ENCODE results near the gene GAS2. TPM values are rescaled to one million over a fixed set of nuclear protein-coding genes. Genes with fewer than 3 reads are reported as not detected.

The GAS2 gene
- polyA plus RNA-seq, 1 donor: 5.8 TPM

GRCh38 chr11:22690871-22691270 is 24.5 kb downstream of the GAS2 start:
- Histone ChIP-seq H3K36me3 (ENCODE audit: control insufficient read depth, insufficient read depth, low read length) (no peaks in the 10 kb centered on the region), H3K27ac (ENCODE audit: low read length) (no peak overlapping the region), H3K9me3 (ENCODE audit: control insufficient read depth, low read depth, low read length) (no peaks in the 10 kb centered on the region), H3K4me3 (ENCODE audit: low read length) (no peak overlapping the region), H3K27me3 (ENCODE audit: control insufficient read depth, insufficient read depth, low read length) (no peaks in the 10 kb centered on the region), H3K4me1 (ENCODE audit: control insufficient read depth, insufficient read depth, low read length) (peaks cover 8% of the 10 kb centered on the region)
- no peak for DNase-seq
- WGBS (ENCODE audit: insufficient coverage, low lambda C conversion rate): 90% methylated on average over 2 of the region's 4 CpGs

GRCh38 chr11:22699388-22699787 is 33.0 kb downstream of the GAS2 start:
- H3K9me3 ChIP-seq (ENCODE audit: control insufficient read depth, low read depth, low read length): no peaks in the 10 kb centered on the region
- WGBS (ENCODE audit: insufficient coverage, low lambda C conversion rate): no CpG with 5 or more reads among the region's 1 CpG
- H3K4me1 ChIP-seq (ENCODE audit: control insufficient read depth, insufficient read depth, low read length): peaks cover 23% of the 10 kb centered on the region
- H3K4me3 ChIP-seq (ENCODE audit: low read length): no peak overlapping the region
- no peaks in the 10 kb centered on the region for H3K27me3 ChIP-seq (ENCODE audit: control insufficient read depth, insufficient read depth, low read length)
- no peak overlapping the region for H3K27ac ChIP-seq (ENCODE audit: low read length)
- no peak for DNase-seq
- H3K36me3 ChIP-seq (ENCODE audit: control insufficient read depth, insufficient read depth, low read length): no peaks in the 10 kb centered on the region

DNA sequence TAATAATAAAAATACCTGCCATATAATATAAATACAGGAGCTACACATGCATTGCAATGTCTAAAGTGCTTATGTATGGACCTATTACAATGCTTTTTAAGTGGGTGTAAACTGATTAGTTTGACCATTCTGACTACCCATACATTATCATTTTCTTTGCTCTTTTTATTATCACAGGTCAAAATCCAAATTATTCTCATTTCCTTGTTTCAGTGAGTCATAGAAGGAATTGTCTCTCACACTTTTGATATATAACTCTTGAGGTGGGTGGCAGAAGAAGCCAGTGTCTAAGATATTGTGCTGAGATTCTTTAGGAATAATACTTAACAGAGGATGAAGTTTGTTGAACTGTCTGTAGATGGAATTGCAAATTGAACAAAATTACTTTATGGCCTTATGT is 35.6 kb downstream of the GAS2 start:
- DNase-seq: peak; percentile 45 to 79
- Histone ChIP-seq H3K27ac (ENCODE audit: low read length) (peak overlapping the region; percentile 88), H3K36me3 (ENCODE audit: control insufficient read depth, insufficient read depth, low read length) (no peaks in the 10 kb centered on the region), H3K4me1 (ENCODE audit: control insufficient read depth, insufficient read depth, low read length) (peaks cover 23% of the 10 kb centered on the region), H3K27me3 (ENCODE audit: control insufficient read depth, insufficient read depth, low read length) (no peaks in the 10 kb centered on the region), H3K4me3 (ENCODE audit: low read length) (no peak overlapping the region), H3K9me3 (ENCODE audit: control insufficient read depth, low read depth, low read length) (no peaks in the 10 kb centered on the region)

DNA sequence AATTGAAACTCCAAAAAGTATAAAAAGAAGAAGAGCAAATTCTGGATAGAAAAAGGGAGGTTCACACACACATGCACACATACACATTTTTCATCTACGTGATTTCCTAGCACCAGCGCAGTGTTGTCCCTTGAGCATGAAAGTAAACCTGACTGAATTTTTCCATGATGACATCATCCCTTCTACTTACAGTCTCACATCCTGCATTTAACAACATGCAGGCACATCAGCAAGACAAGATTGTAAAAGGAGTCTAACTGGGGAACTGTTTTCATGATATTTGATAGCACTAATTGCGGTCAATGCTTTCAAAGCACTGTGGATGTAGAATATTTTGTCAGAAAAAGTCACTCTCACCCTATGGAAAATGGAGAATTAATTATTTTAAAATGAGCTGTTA is 36.6 kb downstream of the GAS2 start:
- H3K9me3 ChIP-seq (ENCODE audit: control insufficient read depth, low read depth, low read length): no peaks in the 10 kb centered on the region
- H3K27me3 ChIP-seq (ENCODE audit: control insufficient read depth, insufficient read depth, low read length): no peaks in the 10 kb centered on the region
- H3K27ac ChIP-seq (ENCODE audit: low read length): peak overlapping the region; percentile 88
- H3K36me3 ChIP-seq (ENCODE audit: control insufficient read depth, insufficient read depth, low read length): no peaks in the 10 kb centered on the region
- H3K4me1 ChIP-seq (ENCODE audit: control insufficient read depth, insufficient read depth, low read length): peaks cover 23% of the 10 kb centered on the region
- H3K4me3 ChIP-seq (ENCODE audit: low read length): no peak overlapping the region
- WGBS (ENCODE audit: insufficient coverage, low lambda C conversion rate): no CpG with 5 or more reads among the region's 3 CpGs
- peak; percentile 87 to 92 for DNase-seq

DNA sequence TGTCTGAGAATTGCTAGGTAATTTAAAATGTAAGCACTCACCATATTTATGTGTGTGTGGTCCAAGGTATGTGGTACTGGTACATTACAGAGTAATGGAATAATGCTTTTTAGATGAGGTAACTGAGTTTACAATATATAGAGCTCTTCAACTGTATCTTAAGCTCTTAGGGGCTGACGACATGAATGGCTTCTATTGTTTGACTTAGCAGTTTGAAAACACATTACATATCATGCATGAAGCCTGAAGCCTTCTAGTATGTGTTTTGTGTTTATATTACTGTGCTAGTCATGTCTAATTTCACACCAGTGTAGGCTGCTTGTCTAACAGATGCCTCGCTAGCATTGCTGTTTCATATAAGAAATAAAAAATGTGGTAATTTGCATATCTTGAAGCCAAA is 37.2 kb downstream of the GAS2 start:
- H3K27ac ChIP-seq (ENCODE audit: low read length): peak overlapping the region; percentile 88
- peak; percentile 30 to 58 for DNase-seq
- WGBS (ENCODE audit: insufficient coverage, low lambda C conversion rate): no CpG with 5 or more reads among the region's 2 CpGs
- no peaks in the 10 kb centered on the region for H3K36me3 ChIP-seq (ENCODE audit: control insufficient read depth, insufficient read depth, low read length)
- H3K4me1 ChIP-seq (ENCODE audit: control insufficient read depth, insufficient read depth, low read length): peaks cover 23% of the 10 kb centered on the region
- H3K27me3 ChIP-seq (ENCODE audit: control insufficient read depth, insufficient read depth, low read length): no peaks in the 10 kb centered on the region
- no peak overlapping the region for H3K4me3 ChIP-seq (ENCODE audit: low read length)
- H3K9me3 ChIP-seq (ENCODE audit: control insufficient read depth, low read depth, low read length): no peaks in the 10 kb centered on the region

DNA sequence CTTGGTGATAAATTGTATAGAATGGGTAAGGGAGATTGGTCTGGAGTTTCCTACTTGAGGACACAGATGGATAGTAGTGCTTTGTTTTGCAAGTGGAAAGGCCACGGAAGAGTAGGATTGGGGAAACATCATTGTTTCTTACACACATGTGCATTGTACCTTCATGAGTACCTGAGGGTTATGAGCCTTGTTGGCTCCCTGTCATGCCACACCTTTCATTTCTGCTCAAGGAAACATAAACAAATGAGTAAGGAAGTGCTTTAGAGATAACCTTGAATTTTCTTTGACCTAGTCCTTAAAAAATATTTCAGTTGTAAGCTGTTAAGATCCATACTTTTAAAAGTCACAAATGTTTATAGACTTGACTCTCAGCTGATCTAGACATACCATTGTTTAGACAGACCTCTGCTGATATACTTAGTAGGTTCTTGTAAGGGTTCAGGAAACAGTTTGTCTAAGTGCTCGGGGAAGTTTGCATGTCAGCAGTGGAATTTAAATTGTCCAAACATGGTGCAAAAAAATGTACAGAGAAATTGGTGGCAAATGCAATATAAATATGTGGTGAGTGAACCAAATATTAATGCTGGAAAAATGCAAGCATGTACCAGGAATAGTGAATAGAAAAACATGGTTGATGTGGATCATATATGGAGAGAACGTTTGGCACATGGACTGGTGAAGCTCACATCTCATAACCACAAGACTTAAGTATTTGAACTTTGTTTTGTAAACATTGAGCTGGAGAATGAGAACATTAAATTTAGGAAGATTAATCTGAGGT is 40.9 kb downstream of the GAS2 start:
- H3K27me3 ChIP-seq (ENCODE audit: control insufficient read depth, insufficient read depth, low read length): no peaks in the 10 kb centered on the region
- H3K9me3 ChIP-seq (ENCODE audit: control insufficient read depth, low read depth, low read length): no peaks in the 10 kb centered on the region
- 67% methylated on average over 1 of the region's 3 CpGs for WGBS (ENCODE audit: insufficient coverage, low lambda C conversion rate)
- DNase-seq: no peak
- no peak overlapping the region for H3K27ac ChIP-seq (ENCODE audit: low read length)
- H3K36me3 ChIP-seq (ENCODE audit: control insufficient read depth, insufficient read depth, low read length): no peaks in the 10 kb centered on the region
- no peak overlapping the region for H3K4me3 ChIP-seq (ENCODE audit: low read length)
- H3K4me1 ChIP-seq (ENCODE audit: control insufficient read depth, insufficient read depth, low read length): peaks cover 15% of the 10 kb centered on the region

DNA sequence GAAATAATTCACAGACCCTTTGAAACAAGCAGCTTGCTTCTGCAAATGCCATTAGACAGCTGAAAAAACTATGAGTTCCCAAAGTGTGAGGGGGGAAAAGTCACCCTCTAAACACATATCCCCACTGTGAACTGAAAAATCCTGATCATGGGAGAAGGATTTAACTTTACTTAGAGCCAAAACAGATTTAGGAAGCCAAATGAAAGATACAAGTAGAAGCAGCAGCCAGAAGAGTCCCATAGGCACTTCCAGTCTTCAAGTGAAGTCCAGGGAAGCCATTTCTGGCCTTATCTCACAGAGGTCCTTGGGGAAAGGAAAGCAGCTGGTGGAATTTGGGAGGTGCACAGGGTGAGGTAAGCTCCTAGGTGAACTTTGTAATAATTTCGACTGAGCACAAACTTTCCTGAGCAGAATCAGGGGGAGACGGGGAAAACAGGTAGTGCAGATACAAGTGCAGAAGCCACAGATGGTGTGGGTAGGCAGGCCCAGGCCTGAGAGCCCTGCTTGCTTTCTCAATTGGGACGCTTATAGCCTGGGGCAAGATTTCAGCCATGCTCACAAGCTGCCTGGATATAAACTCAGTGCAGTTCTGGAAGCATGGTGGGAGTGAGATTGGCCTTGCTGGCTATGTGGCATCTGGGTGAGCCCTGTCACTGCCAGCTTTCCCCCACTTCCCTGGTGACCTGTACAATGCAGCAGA is 44.8 kb downstream of the GAS2 start:
- DNase-seq: no peak
- Histone ChIP-seq H3K27ac (ENCODE audit: low read length) (no peak overlapping the region), H3K36me3 (ENCODE audit: control insufficient read depth, insufficient read depth, low read length) (no peaks in the 10 kb centered on the region), H3K4me3 (ENCODE audit: low read length) (no peak overlapping the region), H3K27me3 (ENCODE audit: control insufficient read depth, insufficient read depth, low read length) (no peaks in the 10 kb centered on the region), H3K9me3 (ENCODE audit: control insufficient read depth, low read depth, low read length) (peaks cover 3% of the 10 kb centered on the region), H3K4me1 (ENCODE audit: control insufficient read depth, insufficient read depth, low read length) (no peaks in the 10 kb centered on the region)
- 71% methylated on average over 1 of the region's 3 CpGs for WGBS (ENCODE audit: insufficient coverage, low lambda C conversion rate)

GRCh38 chr11:22711880-22712279 is 45.5 kb downstream of the GAS2 start:
- Histone ChIP-seq H3K27ac (ENCODE audit: low read length) (no peak overlapping the region), H3K27me3 (ENCODE audit: control insufficient read depth, insufficient read depth, low read length) (no peaks in the 10 kb centered on the region), H3K4me1 (ENCODE audit: control insufficient read depth, insufficient read depth, low read length) (no peaks in the 10 kb centered on the region), H3K4me3 (ENCODE audit: low read length) (no peak overlapping the region), H3K9me3 (ENCODE audit: control insufficient read depth, low read depth, low read length) (peaks cover 6% of the 10 kb centered on the region), H3K36me3 (ENCODE audit: control insufficient read depth, insufficient read depth, low read length) (no peaks in the 10 kb centered on the region)
- DNase-seq: peak in 1 of 2 donors; percentile 19
- whole genome bisulfite sequencing (ENCODE audit: insufficient coverage, low lambda C conversion rate): no CpG with 5 or more reads among the region's 1 CpG

GRCh38 chr11:22713336-22713735 is 46.9 kb downstream of the GAS2 start:
- no peak overlapping the region for H3K4me3 ChIP-seq (ENCODE audit: low read length)
- H3K4me1 ChIP-seq (ENCODE audit: control insufficient read depth, insufficient read depth, low read length): no peaks in the 10 kb centered on the region
- 100% methylated on average over 1 of the region's 1 CpG for WGBS (ENCODE audit: insufficient coverage, low lambda C conversion rate)
- H3K9me3 ChIP-seq (ENCODE audit: control insufficient read depth, low read depth, low read length): peaks cover 6% of the 10 kb centered on the region
- DNase-seq: no peak
- no peak overlapping the region for H3K27ac ChIP-seq (ENCODE audit: low read length)
- no peaks in the 10 kb centered on the region for H3K36me3 ChIP-seq (ENCODE audit: control insufficient read depth, insufficient read depth, low read length)
- no peaks in the 10 kb centered on the region for H3K27me3 ChIP-seq (ENCODE audit: control insufficient read depth, insufficient read depth, low read length)

DNA sequence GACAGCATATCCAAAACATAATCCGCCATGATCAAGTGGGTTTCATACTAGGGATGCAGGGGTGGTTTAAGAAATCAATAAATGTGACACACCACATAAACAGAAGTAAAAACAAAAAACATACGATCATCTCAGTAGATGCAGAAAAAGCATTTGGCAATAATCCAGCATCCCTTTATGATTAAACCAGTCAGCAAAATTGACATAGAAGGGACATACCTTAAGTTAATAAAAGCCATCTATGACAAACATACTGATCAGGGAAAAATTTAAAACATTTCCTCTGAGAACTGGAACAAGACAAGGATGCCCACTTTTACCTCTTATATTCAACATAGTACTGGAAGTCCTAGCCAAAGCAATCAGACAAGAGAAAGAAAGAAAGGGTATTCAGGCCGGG is 49.6 kb downstream of the GAS2 start:
- no peak for DNase-seq
- Histone ChIP-seq H3K27me3 (ENCODE audit: control insufficient read depth, insufficient read depth, low read length) (no peaks in the 10 kb centered on the region), H3K9me3 (ENCODE audit: control insufficient read depth, low read depth, low read length) (peaks cover 6% of the 10 kb centered on the region), H3K36me3 (ENCODE audit: control insufficient read depth, insufficient read depth, low read length) (no peaks in the 10 kb centered on the region), H3K4me1 (ENCODE audit: control insufficient read depth, insufficient read depth, low read length) (no peaks in the 10 kb centered on the region), H3K4me3 (ENCODE audit: low read length) (no peak overlapping the region), H3K27ac (ENCODE audit: low read length) (no peak overlapping the region)
- WGBS (ENCODE audit: insufficient coverage, low lambda C conversion rate): 100% methylated on average over 1 of the region's 3 CpGs

GRCh38 chr11:22720457-22720856 is 54.0 kb downstream of the GAS2 start:
- DNase-seq: no peak
- Histone ChIP-seq H3K4me3 (ENCODE audit: low read length) (no peak overlapping the region), H3K9me3 (ENCODE audit: control insufficient read depth, low read depth, low read length) (peaks cover 6% of the 10 kb centered on the region), H3K4me1 (ENCODE audit: control insufficient read depth, insufficient read depth, low read length) (no peaks in the 10 kb centered on the region), H3K27me3 (ENCODE audit: control insufficient read depth, insufficient read depth, low read length) (no peaks in the 10 kb centered on the region), H3K27ac (ENCODE audit: low read length) (no peak overlapping the region), H3K36me3 (ENCODE audit: control insufficient read depth, insufficient read depth, low read length) (no peaks in the 10 kb centered on the region)
- WGBS (ENCODE audit: insufficient coverage, low lambda C conversion rate): 100% methylated on average over 2 of the region's 3 CpGs

Data from large intestine (tissue), 3 donors.